ENCODE measurements around the gene PUM2.

DNA sequence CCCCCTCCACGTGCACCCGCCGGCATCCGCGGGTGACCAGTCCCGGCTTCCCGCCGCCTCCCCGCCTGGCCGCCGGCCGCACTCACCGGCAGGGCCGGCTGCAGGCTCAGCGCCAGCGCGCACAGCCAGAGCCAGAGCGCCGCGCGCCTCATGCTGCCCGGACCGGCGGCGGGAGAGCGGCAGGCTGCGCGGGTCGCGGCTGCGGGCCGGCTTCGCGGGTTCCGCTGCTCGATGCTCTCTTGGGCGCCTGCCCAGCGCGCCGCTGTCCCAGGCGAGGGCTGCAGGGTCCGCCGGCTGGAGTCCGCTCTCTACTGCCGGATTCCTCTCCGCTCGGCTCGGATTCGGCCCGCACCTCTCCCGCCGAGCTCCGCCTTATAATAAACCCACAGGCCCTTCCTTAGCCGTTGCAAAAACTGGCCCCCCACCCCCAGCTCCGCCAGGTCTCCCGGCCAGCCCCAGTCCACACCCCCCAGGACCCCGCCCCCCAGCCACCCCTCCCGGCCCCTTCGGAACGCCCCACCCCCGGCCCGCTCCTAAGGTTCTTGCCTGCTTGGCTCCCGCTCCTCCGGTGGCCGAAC, 125.8 kb downstream of the PUM2 start, which contains the start of gene SDC1:
- TF ChIP-seq POLR2A (IDR thresholded peaks at IDR 0.05) = no peak
- TF ChIP-seq POLR2AphosphoS5 (IDR thresholded peaks at IDR 0.05) = no peak
- TF ChIP-seq, protein P1, sequence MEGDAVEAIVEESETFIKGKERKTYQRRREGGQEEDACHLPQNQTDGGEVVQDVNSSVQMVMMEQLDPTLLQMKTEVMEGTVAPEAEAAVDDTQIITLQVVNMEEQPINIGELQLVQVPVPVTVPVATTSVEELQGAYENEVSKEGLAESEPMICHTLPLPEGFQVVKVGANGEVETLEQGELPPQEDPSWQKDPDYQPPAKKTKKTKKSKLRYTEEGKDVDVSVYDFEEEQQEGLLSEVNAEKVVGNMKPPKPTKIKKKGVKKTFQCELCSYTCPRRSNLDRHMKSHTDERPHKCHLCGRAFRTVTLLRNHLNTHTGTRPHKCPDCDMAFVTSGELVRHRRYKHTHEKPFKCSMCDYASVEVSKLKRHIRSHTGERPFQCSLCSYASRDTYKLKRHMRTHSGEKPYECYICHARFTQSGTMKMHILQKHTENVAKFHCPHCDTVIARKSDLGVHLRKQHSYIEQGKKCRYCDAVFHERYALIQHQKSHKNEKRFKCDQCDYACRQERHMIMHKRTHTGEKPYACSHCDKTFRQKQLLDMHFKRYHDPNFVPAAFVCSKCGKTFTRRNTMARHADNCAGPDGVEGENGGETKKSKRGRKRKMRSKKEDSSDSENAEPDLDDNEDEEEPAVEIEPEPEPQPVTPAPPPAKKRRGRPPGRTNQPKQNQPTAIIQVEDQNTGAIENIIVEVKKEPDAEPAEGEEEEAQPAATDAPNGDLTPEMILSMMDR (IDR thresholded peaks at IDR 0.05) = no peak
- TF ChIP-seq EP300 (IDR thresholded peaks at IDR 0.05) = no peak

Data from sigmoid colon (tissue), 4 donors.